Hepatocyte (in vitro differentiated cells): ENCODE data around the gene CCDC86. TPM values are rescaled to one million over a fixed set of nuclear protein-coding genes. Genes with fewer than 3 reads are reported as not detected.
A peak's percentile ranks its signal among the peaks of the same experiment; 100 is the strongest.

Experiments used
- DNase-seq: peaks from one replicate; pipeline ENCODE4 v3.0.0-alpha.2; 2016; ENCODE audit warnings: low spot score
- H2AFZ ChIP-seq: fragments of 200-600 bp; sonication (generic); 2 replicates; pipeline ENCODE4 v1.6.0; 2016; ENCODE audit warnings: antibody characterized with exemption, mild to moderate bottlenecking
- H3K27ac ChIP-seq: fragments of 200-600 bp; sonication (generic); 2 replicates; pipeline ENCODE4 v1.5.1; 2016; ENCODE audit warnings: mild to moderate bottlenecking
- H3K27me3 ChIP-seq: fragments of 200-600 bp; sonication (generic); 2 replicates; pipeline ENCODE4 v1.6.1; 2016
- H3K36me3 ChIP-seq: fragments of 200-600 bp; sonication (generic); replicated peaks from 2 replicates; pipeline ENCODE4 v1.5.1; 2016; ENCODE audit warnings: low read depth; ENCODE audit not compliant: insufficient read depth
- H3K4me1 ChIP-seq: fragments of 200-600 bp; sonication (generic); 2 replicates; pipeline ENCODE4 v1.5.1; 2016; ENCODE audit warnings: mild to moderate bottlenecking, moderate library complexity; ENCODE audit not compliant: insufficient read depth
- H3K4me2 ChIP-seq: fragments of 200-600 bp; sonication (generic); 2 replicates; pipeline ENCODE4 v1.6.0; 2016
- H3K4me3 ChIP-seq: fragments of 200-600 bp; sonication (generic); 2 replicates; pipeline ENCODE4 v1.5.1; 2016; ENCODE audit warnings: mild to moderate bottlenecking
- H3K79me2 ChIP-seq: fragments of 200-600 bp; sonication (generic); 2 replicates; pipeline ENCODE4 v1.6.0; 2017; ENCODE audit warnings: mild to moderate bottlenecking
- H3K9me2 ChIP-seq: fragments of 200-600 bp; sonication (generic); replicated peaks from 2 replicates; pipeline ENCODE4 v1.6.0; 2017; ENCODE audit warnings: mild to moderate bottlenecking; ENCODE audit not compliant: insufficient read depth
- H3K9me3 ChIP-seq: fragments of 200-600 bp; sonication (generic); 2 replicates; pipeline ENCODE4 v1.5.1; 2016; ENCODE audit warnings: low read depth, mild to moderate bottlenecking
- H4K20me1 ChIP-seq: fragments of 200-600 bp; sonication (generic); 2 replicates; pipeline ENCODE4 v1.6.0; 2016; ENCODE audit warnings: mild to moderate bottlenecking; ENCODE audit not compliant: insufficient read depth, poor library complexity, severe bottlenecking
- EZH2 ChIP-seq: fragments of 200-600 bp; sonication (generic); IDR thresholded peaks from 2 replicates; pipeline ENCODE4 v1.6.1; 2016; ENCODE audit warnings: antibody characterized with exemption, mild to moderate bottlenecking, borderline replicate concordance
- EZH2phosphoT487 ChIP-seq: fragments of 200-600 bp; sonication (generic); IDR thresholded peaks from one replicate; pipeline ENCODE4 v1.6.1; 2018; ENCODE audit warnings: antibody characterized with exemption, mild to moderate bottlenecking, low read depth, moderate library complexity; ENCODE audit not compliant: unreplicated experiment, severe bottlenecking
- WGBS: methylation state at CpG from one replicate; pipeline ENCODE4 v1.1.6; 2016; ENCODE audit warnings: low lambda C conversion rate; ENCODE audit errors: missing lambda C conversion rate; 5-methylcytosine and 5-hydroxymethylcytosine counted together
- polyA plus RNA-seq: library from polyadenylated mRNA; unstranded; fragments of >200 nt; fragmentation: Nextera tagmentation; extraction: Ambion mirVana; gene quantifications from 2 replicates; pipeline ENCODE4 v1.2.1, GENCODE V29; 2016
- total RNA-seq: library from RNA; depleted of rRNA; stranded (reverse); fragments of >200 nt; gene quantifications from 2 replicates; pipeline ENCODE4 v1.2.3, GENCODE V29; 2014
- TF ChIP-seq, protein P1 (sequence below): fragments of 200-600 bp; sonication (generic); IDR thresholded peaks from 2 replicates; pipeline ENCODE4 v1.5.1; 2016; ENCODE audit warnings: antibody characterized with exemption, mild to moderate bottlenecking; ENCODE audit not compliant: poor library complexity

Gene CCDC86
- total and polyA plus RNA-seq, 2 experiments from 2014 or later: 9.1 to 25.3 TPM

DNA sequence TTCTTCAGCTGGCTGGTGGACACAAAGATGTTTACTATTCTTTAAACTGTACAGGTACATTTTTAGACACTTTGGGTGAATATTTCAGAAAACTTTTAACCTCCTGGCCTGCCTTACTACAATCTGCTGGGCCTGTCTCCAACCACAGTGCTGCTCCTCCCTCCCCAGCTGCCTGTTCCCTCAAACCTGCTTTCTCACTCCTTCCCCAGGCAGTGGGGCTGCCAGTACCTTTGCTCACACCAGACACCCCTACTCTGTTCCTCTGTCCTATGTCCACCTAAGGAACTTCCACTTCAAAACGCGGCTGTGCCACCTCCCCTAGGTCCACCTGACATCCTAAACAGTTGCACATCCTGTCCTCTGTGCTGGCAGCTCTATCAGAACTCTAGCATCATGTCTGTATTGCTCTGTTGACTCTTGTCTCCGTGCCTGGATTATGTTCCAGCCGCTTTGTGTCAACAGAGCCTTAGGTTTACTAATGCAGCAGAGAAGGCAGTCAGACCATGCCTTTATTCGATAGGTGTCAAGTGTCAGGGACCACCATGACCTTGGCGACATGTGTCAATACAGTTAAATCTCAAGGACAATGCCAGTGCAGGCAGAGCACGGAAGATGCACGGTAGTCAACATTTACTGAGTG lies 38.9 kb downstream of the CCDC86 start:
- no peaks in the 10 kb centered on the region for H3K9me3 ChIP-seq
- H3K9me2 ChIP-seq: no peaks in the 10 kb centered on the region
- no peak for DNase-seq
- no peaks in the 10 kb centered on the region for H3K4me1 ChIP-seq
- H4K20me1 ChIP-seq: no peaks in the 10 kb centered on the region
- H3K4me2 ChIP-seq: no peak overlapping the region
- 58% methylated on average over 8 of the region's 8 CpGs for WGBS
- TF ChIP-seq EZH2: no peak
- no peak for TF ChIP-seq EZH2phosphoT487
- TF ChIP-seq, protein P1, sequence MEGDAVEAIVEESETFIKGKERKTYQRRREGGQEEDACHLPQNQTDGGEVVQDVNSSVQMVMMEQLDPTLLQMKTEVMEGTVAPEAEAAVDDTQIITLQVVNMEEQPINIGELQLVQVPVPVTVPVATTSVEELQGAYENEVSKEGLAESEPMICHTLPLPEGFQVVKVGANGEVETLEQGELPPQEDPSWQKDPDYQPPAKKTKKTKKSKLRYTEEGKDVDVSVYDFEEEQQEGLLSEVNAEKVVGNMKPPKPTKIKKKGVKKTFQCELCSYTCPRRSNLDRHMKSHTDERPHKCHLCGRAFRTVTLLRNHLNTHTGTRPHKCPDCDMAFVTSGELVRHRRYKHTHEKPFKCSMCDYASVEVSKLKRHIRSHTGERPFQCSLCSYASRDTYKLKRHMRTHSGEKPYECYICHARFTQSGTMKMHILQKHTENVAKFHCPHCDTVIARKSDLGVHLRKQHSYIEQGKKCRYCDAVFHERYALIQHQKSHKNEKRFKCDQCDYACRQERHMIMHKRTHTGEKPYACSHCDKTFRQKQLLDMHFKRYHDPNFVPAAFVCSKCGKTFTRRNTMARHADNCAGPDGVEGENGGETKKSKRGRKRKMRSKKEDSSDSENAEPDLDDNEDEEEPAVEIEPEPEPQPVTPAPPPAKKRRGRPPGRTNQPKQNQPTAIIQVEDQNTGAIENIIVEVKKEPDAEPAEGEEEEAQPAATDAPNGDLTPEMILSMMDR: no peak
- H3K27ac ChIP-seq: no peak overlapping the region
- no peaks in the 10 kb centered on the region for H3K36me3 ChIP-seq
- H3K79me2 ChIP-seq: no peaks in the 10 kb centered on the region
- no peak overlapping the region for H2AFZ ChIP-seq
- no peak overlapping the region for H3K4me3 ChIP-seq
- no peaks in the 10 kb centered on the region for H3K27me3 ChIP-seq

DNA sequence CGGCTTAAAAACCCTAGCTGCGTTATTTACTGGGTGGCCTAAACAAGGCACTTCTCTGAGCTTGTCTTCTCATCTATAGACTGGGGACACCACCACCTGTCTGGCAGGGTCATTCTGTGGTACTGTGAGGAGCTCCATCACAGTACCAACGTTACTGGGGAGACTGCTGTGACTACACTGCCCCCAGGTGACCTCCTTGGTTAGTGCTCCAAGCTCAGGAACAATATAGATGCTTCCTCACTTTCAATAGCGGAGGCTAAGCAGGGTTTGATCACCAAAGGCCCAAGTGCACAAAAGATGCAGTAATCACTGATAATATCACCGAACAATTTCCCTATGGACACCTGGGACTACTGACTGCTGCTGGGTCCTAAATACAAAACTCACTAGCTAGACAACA lies 45.6 kb downstream of the CCDC86 start:
- Histone ChIP-seq H3K79me2 (no peaks in the 10 kb centered on the region), H3K9me3 (no peaks in the 10 kb centered on the region), H2AFZ (no peak overlapping the region), H3K4me3 (no peak overlapping the region), H3K9me2 (no peaks in the 10 kb centered on the region), H3K27ac (no peak overlapping the region), H4K20me1 (no peaks in the 10 kb centered on the region), H3K36me3 (no peaks in the 10 kb centered on the region), H3K4me1 (no peaks in the 10 kb centered on the region), H3K4me2 (no peak overlapping the region), H3K27me3 (no peaks in the 10 kb centered on the region)
- DNase-seq: peak; percentile 64
- TF ChIP-seq EZH2phosphoT487 (no peak), EZH2 (no peak)
- TF ChIP-seq, protein P1: peak; percentile 47
- whole genome bisulfite sequencing: 65% methylated on average over 5 of the region's 5 CpGs

DNA sequence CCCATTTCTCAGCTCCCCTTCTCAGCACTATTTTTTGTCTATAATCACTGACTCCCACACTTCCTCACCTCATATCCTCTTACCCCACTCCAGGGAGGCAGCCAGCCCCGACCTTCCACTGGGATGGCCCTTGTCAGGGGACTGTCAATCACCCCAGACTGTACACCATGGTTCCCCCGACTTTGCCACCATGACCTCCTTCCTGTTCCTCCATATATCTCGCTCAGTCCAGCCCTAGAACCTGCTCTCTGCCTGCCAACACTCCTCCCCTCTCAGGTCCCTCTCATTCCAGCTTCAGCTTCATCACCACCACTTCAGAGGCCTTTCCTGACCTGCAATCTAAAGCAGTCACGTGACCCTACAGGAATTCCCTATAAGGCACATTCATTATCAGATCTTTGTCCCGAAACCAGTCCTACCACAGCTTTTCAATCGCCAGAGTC lies 48.0 kb downstream of the CCDC86 start:
- Histone ChIP-seq H3K9me3 (no peaks in the 10 kb centered on the region), H4K20me1 (no peaks in the 10 kb centered on the region), H3K36me3 (no peaks in the 10 kb centered on the region), H3K27ac (no peak overlapping the region), H3K4me2 (no peak overlapping the region), H3K4me1 (no peaks in the 10 kb centered on the region), H3K27me3 (no peaks in the 10 kb centered on the region), H2AFZ (no peak overlapping the region), H3K4me3 (no peak overlapping the region), H3K79me2 (no peaks in the 10 kb centered on the region), H3K9me2 (no peaks in the 10 kb centered on the region)
- TF ChIP-seq, protein P1: no peak
- TF ChIP-seq EZH2: no peak
- no peak for TF ChIP-seq EZH2phosphoT487
- WGBS: 72% methylated on average over 6 of the region's 6 CpGs
- DNase-seq: no peak
